GM21717 (cell line): ENCODE results near the gene ANO6.

ENCODE experiments used
- ATAC-seq: cut with Tn5 transposase; IDR thresholded peaks from one replicate; pipeline ENCODE4 v1.9.1; 2021; ENCODE audit warnings: mild to moderate bottlenecking, moderate library complexity; ENCODE audit not compliant: unreplicated experiment

The ANO6 gene

DNA sequence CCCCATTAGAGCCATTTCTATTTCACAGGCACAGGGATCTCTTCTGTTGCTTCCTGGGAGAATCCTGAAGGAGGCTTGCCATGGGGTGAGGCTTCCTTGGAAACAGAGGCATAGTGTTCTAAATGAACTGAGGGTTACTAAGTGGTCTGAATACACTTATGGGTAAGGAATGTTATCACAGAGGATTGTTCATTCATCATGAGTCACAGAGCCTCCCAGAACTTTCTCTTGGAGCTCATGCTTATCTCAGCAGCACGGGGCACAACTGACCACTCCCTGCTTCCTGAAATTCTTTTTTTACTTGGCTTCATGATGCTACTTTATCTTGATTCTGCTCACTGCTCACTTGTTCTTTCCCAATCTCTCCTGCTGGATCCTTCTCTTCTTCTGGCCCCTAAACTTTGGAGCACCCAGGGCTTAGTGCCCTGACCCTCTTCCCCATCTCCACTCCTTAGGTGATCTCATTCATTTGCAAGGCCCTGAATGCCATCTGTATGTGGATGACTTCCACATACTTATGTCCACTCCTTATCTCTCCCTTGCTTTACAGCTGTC is 57.9 kb downstream of the ANO6 start:
- ATAC-seq, result no peak

DNA sequence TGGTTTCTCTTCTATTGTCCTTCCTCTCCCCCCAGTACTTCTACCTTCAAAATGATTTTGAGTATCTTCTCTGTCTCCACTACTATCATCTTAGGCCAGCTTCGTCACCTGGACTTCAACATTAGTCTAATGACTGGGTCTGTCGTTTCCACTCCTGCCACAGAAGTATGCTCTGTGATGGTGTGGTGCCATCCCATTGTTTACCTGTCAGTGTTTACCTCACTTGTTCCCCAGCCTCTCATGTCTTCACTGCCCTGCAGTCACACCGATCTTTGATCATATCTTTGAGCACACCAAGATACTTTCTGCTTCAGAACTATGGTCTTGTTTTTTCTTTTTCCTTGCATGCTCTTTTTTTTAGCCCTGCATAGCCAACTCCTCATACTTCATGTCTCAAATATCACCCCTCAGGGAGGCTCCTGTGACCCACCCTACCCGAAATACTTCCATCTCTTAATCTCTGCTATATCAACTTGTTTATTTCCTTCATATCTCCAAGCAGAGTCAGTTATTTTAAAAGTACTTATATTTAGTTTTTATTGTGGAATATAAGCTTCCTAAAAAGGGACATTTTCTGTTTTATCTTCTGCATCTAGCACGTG is 60.4 kb downstream of the ANO6 start:
- ATAC-seq, result no peak

DNA sequence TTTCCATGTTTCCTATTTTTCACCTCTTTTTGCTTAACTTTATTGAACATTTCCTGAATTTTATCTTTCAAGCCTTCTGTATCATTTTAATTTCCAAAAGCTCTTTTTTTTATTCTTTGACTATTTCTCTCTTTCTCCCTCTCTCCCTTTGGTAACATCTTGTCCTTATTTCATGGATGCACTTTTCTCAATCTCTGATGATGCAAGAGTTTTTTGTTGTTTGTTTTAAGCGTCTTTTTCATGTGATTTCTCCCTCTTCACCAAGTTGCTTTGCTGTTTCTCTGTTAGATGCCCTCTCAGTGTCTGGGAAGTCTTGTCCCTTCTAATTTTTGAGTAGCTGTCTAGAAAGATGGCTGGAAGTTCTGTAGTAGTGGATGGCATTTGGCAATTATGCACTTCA is 62.6 kb downstream of the ANO6 start:
- no peak for ATAC-seq

DNA sequence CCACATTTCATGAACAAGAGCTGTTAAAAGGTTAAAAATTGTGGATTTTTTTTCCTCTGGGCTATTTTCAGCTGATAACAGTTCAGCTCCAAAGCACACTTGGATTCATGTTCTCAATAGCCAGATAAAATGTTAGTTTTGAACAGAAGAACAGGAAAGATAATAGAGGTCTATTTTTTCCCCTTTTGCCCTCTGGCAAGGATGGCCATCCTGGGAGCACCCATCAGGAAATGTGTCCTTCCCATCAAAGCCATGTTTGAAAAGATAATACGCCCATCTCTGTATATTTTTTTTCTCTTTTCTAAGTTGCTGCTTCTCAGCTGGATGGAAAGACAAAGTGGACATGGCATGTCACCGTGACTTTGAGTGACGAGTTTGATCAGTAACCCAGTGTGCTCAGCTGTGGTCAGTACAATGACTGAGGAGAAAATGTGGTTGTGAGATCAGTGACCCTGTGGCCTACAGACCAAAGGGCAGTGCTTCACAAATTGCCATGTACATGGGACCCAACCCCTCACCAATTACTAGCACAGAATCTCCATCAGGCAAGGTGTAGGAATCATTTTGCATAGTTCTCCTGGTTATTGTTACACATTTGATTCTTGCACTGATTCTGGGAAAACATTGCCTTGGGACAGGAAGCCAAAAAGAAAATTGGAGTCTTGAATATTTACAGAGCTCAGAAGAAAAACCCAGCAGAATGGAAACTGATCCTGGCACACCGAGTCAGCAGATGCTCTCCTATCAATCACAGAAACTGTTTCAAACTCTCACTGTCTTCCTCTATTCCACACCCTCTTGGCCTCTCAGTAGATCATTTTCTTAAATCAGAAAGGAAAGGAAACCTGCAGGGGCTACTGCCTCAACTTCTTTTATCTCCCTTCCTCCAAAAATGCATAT is 64.3 kb downstream of the ANO6 start:
- ATAC-seq, result no peak

DNA sequence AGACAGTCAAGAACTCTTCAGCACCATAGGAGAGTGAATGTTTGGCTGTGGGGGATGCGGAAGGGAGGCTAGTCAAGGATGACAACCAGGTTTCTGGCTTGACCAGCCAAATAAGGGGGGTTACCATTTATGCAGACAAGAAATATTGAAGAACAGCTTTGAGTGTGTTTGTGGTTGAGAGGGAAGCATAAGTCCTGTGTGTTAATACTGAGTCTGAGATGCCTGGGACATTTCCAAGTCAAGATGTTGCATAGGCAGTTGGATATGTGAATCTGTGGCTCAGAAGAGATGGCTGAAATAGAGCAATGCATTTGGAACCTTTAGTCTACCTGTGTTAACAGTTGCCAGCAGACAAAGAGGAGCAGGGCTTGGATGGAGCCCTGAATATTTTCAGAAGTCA is 66.1 kb downstream of the ANO6 start:
- ATAC-seq, result no peak

DNA sequence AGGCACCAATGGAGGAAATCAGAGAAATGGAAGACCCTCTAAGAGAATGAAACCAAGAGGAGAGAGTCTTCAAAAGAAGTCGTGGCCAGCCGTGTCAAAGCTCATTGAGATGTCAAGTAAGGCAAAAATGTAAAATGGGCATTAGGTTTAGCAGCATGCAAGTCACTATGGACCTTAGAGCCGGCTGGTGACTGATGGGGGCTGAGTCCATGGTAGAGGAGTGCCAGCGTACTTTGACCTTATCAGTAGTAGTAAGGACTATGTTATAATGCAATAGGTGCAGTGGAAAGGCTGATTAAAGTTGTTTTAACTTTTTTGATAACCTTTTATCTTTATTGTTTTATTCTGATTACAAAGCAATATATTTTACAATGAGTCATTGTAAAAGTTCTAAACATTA is 66.5 kb downstream of the ANO6 start:
- ATAC-seq, result no peak

DNA sequence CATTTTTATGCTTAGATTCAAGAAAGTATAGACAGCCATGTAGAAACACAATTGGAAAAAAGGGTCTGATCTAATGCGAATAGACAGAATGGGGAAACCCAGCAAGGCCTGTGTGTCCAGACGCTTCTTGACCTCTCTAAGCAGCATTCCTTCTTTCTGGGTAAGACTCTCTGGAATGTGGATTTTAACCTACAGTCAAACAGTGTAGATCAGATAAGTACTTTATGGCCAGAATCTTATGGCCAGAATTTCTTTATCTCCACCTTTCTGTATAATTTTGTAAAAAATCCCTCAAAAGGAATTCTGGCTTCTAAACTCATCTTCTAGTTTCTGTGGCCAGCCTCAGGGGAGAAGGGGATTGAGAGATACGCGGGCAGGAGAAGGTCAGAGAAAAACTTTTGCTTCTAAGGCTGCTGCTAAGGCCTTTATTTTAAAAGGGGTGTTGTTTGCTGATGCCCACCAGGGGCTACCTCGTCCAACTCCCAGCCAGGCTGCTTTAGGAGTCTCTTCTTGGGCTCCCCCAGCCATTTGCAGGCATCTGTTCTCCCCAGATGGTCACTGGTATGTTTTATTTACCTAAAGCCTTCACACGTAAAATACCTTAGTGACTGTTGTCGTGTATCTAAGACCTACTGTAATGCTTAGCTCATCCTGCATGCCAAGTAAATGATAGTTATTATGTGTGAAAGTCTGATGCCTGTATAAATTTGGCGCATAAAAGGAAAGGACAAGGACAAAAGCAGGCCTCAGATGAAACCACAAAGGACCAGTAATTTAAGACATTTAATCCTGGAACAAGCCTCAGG is 68.4 kb downstream of the ANO6 start:
- ATAC-seq, result no peak

DNA sequence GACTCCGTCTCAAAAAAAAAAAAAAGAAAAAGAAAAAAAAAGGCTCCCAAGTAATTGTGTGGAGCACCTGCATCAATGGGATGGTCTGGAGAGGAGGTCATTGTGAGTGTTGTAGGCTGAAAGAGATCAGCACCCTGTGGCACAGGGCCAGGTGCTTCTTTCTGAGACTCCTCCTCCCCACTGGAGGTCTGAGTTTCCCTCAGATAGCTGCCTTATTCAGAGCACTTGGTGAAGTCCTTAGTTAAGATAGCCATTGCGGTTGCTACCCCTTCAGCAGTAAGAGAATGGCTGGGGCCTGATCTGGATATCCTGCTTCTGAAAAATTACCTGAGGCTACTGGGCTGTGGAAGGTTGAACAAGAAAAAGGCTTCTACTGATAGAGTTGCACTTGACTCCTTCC is 69.8 kb downstream of the ANO6 start:
- ATAC-seq, result no peak

DNA sequence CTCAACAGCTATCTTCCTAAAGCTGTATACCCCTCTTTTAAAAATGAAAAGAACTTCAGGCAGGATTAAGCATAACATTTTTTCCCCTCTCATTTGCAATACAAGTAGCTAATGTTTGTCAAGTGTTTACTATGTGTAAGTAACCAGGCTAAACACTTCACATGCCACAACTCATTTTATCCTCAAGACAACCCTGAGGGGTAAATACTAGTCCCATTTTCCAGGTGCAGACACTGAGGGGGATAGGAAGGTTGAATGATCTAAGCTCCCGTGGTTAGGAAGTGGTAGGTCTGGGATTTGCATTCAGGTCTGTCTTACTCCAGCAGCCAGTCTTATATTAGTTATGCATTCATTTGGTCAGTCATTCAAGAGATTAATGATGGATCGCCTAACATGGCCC is 70.7 kb downstream of the ANO6 start:
- ATAC-seq, result no peak

DNA sequence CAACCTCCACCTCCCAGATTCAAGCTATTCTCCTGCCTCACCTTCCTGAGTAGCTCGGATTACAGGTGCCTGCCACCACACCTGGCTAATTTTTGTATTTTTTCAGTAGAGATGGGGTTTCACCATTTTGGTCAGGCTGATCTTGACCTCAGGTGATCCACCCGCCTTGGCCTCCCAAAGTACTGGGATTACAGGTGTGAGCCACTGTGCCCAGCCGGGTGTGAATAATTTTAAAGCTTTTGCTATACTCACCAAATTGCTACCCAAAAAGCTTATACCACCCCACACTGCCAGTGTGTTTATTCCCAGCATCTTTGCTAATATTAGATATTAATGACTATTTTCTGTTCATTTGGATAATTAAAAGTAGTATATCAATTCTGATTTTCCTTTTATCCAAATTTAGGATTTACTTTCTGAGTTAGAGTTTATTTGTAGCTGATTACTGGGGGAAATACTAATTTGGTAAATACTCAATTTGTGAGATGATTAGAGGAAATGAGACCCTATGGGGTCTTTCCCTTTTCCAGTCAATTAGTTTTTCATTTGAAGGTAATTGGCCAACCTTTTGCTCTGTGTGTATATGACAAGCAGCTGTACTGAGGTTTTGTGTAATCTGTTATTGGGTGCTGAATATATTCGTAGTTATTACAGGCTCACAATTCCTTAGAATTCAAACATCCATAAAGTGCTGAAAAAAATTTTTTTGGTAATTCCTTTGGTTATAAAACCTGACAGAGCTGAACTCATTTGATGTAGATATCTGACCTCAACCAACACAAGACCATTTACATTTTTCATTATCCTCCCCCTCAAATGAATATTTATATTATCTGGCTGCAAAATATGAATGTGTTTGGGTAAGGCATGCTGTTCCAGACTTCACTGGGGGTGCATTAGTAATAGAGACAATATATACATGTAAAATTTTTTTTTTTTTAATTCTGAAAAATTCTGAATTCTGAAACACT is 73.6 kb downstream of the ANO6 start:
- no peak for ATAC-seq

DNA sequence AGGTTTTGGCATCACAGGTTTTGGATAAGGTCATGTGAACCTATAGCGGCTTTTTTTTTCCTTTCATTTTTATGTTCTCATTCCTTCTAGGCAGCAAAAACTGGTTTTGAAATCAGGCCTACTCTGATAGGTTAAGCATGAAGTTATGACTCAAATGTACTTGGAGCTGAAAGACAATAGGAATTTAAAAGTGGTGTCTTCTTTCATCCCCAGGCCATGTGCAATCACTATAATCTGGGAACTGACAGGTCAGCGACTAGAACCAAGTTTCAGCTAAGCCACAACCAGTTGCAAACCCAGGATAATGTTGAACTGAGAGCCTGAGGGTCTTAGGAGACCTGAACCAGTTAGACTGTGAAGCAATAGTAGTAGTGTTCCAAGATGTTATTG is 74.3 kb downstream of the ANO6 start:
- no peak for ATAC-seq

DNA sequence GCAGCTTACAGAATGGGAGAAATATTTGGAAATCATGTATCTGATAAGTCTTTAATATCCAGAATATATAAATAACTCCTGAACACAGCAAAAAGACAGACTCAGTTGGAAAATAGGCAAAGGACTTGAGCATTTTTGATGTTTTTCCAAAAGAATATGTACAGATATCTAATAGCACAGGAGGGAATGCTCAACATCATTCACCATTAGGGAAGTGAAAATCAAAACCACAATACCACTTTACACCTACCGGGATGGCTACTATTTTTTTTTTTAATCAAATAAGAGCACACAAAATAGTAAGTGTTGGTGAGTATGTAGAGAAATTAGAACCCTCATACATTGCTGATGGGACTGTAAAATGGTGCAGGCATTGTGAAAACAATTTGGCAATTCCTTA is 75.6 kb downstream of the ANO6 start:
- ATAC-seq, result no peak

DNA sequence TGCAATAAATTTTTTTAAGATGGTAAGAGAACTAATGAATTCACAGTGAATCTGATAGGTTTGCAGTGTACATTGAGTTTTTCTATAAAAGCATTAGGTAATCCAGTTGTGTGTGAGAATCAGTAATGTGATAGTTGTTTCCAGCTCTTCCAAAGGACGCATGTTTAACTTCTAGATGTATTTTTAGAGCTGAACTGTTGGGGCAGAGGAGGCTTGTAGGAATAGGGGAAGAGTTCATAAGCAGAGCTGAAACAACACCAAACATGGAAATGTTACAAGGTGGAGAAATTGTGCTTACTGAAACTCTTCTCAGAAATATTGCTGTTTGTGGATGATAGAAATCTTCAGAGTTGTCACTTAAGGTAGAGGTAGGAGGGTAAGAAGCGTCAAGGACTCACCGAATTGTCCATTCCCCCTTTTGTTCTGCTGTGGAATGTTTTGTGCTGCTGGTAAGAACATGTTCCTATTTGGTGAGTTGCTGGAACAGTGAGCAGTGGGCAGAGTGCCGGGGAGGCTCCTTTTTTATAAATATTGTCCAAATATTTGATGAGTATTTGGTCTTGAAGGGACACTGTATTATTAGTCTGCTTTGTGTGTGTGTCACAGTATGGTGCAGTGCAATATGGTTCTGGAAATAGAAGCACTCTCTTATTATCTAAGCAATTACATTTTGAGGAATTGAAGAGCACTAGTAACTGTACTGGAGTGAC is 76.7 kb downstream of the ANO6 start:
- ATAC-seq, result no peak

DNA sequence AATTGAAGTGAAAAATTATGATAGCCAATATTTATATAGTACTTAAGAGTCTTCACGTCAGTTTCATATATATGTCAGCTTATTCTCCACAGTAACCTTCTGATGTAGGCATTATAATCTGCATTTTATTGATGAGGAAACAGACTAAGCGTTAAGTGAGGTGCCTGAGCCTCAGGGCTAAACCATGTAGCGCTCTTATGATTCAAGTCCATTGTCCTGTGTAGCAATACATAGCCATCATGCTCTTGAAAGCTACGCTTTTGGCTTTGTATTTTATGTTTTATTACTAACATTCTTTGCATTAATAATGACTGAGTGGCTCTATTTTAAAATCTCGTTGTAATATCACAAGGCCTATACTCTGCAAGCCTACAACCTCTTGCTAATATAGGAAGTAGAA is 79.0 kb downstream of the ANO6 start:
- no peak for ATAC-seq

DNA sequence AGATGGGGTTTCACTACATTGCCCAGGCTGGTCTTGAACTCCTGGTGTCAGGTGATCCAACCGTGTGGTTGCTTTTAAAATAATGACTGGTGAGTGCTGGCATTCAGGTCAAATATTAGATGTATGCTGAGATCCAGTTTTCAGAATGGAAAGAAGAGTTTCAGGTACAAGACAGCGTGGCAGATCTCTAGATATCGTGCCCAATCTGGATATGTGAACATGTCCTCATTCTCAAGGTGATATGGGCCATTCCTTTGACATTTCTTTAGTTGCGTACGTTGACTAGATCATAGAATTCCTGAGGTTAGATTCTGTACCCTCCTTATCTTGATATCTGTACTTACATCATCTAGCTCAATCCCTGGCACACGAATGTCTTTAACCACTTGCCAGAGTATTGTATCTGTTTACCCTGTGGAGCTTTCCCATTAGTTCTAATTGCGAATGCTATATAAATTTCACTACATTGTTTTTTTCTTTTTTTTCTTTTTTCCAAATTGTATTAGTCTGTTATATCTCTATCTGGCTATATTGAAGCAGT is 80.2 kb downstream of the ANO6 start:
- no peak for ATAC-seq

DNA sequence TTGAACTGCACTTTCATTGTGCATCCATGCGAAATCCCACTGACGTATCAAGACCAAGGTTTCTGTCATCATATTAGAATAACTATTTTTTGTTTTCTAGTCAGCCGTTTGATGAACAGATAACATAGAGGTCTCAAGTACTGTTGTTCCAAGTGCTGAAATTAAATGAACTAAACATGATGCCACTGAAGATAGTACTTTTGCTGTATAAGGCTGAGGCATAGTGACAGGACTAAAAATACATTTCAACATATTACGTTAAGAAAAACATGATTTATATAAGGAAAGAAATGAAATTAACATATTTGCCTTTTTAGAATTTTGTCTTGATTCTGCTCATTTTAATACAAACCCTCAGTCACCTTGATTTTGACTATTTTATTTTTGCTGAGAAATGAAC is 82.2 kb downstream of the ANO6 start:
- ATAC-seq, result no peak

DNA sequence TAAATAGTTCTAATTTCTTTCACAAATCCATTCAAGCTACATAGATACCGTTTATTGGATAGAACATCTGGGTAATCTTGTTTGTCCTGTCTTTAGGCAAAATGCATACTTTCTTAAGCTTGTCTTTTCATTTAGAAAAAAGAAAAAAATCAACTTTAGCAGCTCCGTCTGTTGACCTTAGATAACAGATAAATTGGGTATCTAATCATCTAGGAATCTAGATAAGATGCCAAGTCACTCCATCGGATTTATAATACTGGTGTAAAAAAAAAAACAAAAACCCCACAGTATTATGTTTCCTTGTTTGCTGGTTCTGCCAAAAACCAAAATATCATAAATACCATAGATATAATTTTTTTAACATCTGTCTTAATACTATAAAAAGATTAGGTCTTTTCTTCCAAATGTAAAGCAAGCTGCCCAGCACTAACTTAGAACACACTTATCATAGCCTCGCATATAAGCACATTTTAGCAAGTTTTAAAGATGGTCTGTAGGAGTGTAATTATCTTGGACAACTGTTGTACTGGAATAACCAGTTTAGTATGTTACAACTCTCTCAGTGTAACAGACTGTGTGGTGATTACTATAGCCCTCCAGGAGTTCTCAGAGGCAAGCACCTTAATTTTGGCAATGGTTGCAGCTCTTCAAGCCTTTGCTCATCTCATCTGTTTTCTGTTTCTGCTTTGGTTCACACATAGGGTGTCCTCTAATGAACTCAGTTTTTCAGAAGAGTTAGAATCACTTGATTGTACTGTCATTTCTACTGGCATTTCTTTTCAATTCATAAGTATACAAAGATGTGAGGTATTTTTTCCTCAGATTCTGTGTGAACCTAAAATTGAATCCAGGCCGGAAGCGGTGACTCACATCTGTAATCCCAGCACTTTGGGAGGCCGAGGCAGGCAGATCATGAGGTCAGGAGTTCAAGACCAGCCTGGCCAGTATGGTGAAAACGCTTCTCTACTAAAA is 83.1 kb downstream of the ANO6 start:
- ATAC-seq, result no peak

DNA sequence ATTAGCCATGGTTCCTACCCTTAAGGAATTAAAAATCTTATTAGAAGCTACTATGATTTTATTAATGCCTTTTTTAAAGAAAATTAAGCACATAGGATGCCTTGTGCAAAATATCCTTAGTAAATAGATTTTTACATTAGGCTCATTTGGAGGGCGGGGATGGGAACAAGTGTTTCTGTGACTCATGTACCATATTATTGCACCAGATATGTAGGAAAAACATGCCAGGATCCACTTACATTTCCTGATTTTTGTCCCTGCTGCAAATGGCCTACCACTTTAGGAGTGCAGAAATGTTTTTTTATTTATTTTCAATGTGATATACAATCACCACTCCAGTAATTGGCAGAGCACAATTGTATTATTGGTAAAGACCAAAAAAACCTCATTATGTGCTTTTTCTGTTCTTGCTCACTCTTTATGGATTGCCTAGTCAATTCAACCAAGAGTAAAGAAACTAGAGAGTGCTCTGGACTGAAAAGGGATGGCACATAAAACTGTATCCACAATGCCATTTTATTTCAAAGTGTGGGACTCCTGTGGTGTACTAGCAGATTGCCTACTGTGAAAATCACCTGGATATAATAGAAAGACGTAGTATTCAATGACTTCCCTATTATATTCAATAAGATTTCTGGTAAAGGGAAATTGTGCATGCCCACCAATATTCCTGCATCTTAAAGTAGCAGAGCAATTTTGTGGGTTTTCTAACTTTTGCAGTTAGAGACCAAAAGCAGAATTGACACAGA is 86.9 kb downstream of the ANO6 start:
- no peak for ATAC-seq
